GM23338 (cell line): ENCODE data around the gene IGF2BP1. TPM values are rescaled to one million over a fixed set of nuclear protein-coding genes. Genes with fewer than 3 reads are reported as not detected.

Source experiments
- ATAC-seq: fragments of 200-7000 bp; cut with Tn5 transposase; 3 replicates; pipeline ENCODE4 v1.9.1; 2020
- DNase-seq: peaks from one replicate; pipeline ENCODE4 v3.0.0-alpha.2; 2015; ENCODE audit warnings: low spot score
- H2AFZ ChIP-seq: fragments of 200-600 bp; sonication (generic); 2 replicates; pipeline ENCODE4 v1.8.0; 2016; ENCODE audit warnings: antibody characterized with exemption, mild to moderate bottlenecking, moderate library complexity
- H3F3A ChIP-seq: fragments of 200-600 bp; sonication (generic); replicated peaks from 2 replicates; pipeline ENCODE4 v1.8.0; 2017; ENCODE audit warnings: antibody characterized with exemption, mixed run types, low read depth
- H3K27ac ChIP-seq: fragments of 200-600 bp; sonication (generic); 2 replicates; pipeline ENCODE4 v1.6.1; 2016; ENCODE audit warnings: low read depth
- H3K27me3 ChIP-seq: fragments of 200-600 bp; sonication (generic); 2 replicates; pipeline ENCODE4 v1.8.0; 2016; ENCODE audit warnings: mild to moderate bottlenecking, mixed run types, moderate library complexity; ENCODE audit not compliant: insufficient read depth
- H3K36me3 ChIP-seq: fragments of 200-600 bp; sonication (generic); 2 replicates; pipeline ENCODE4 v1.8.0; 2016; ENCODE audit warnings: mild to moderate bottlenecking; ENCODE audit not compliant: insufficient read depth
- H3K4me1 ChIP-seq: fragments of 200-600 bp; sonication (generic); 2 replicates; pipeline ENCODE4 v1.8.0; 2016; ENCODE audit warnings: mild to moderate bottlenecking, moderate library complexity; ENCODE audit not compliant: insufficient read depth
- H3K4me2 ChIP-seq: fragments of 200-600 bp; sonication (generic); 2 replicates; pipeline ENCODE4 v1.7.1; 2017; ENCODE audit warnings: mixed run types
- H3K4me3 ChIP-seq: fragments of 200-600 bp; sonication (generic); 2 replicates; pipeline ENCODE4 v1.6.1; 2016; ENCODE audit warnings: mixed run types
- H3K79me2 ChIP-seq: fragments of 200-600 bp; sonication (generic); replicated peaks from 2 replicates; pipeline ENCODE4 v1.8.0; 2017; ENCODE audit warnings: mild to moderate bottlenecking; ENCODE audit not compliant: insufficient read depth
- H3K9me2 ChIP-seq: fragments of 200-600 bp; sonication (generic); 2 replicates; pipeline ENCODE4 v1.8.0; 2017; ENCODE audit not compliant: insufficient read depth
- H4K20me1 ChIP-seq: fragments of 200-600 bp; sonication (generic); replicated peaks from 2 replicates; pipeline ENCODE4 v1.8.0; 2017; ENCODE audit warnings: mild to moderate bottlenecking; ENCODE audit not compliant: insufficient read depth
- H3K27ac Mint-ChIP-seq: 2 replicates; pipeline ENCODE4 v1.8.0; 2020; ENCODE audit warnings: inconsistent platforms, mild to moderate bottlenecking, moderate library complexity, mixed read lengths
- H3K27me3 Mint-ChIP-seq: 3 replicates; pipeline ENCODE4 v1.8.0; 2022; ENCODE audit warnings: low read depth, mild to moderate bottlenecking, moderate library complexity, mixed read lengths, inconsistent platforms; ENCODE audit not compliant: insufficient read depth, poor library complexity
- H3K36me3 Mint-ChIP-seq: 3 replicates; pipeline ENCODE4 v1.8.0; 2021; ENCODE audit warnings: low read depth, mild to moderate bottlenecking, inconsistent platforms, moderate library complexity, mixed read lengths
- H3K4me1 Mint-ChIP-seq: 3 replicates; pipeline ENCODE4 v1.8.0; 2020; ENCODE audit warnings: mild to moderate bottlenecking, inconsistent platforms, mixed read lengths
- H3K4me3 Mint-ChIP-seq: 3 replicates; pipeline ENCODE4 v1.8.0; 2021; ENCODE audit warnings: moderate library complexity, mild to moderate bottlenecking, inconsistent platforms, mixed read lengths
- H3K9me3 Mint-ChIP-seq: 3 replicates; pipeline ENCODE4 v1.8.0; 2020; ENCODE audit warnings: moderate library complexity, mild to moderate bottlenecking, inconsistent platforms, mixed read lengths
- CREB1 ChIP-seq: fragments of 250-450 bp; sonication (Bioruptor Pico); IDR thresholded peaks from 2 replicates; pipeline ENCODE4 v1.5.0; 2020; ENCODE audit warnings: low read depth, mild to moderate bottlenecking, moderate library complexity
- CTCF ChIP-seq, 2 experiments: fragments of 200-600 bp in 1 of 2; sonication (generic) in 1 of 2; conservative IDR thresholded peaks; 2 replicates each; pipeline versions ENCODE4 v1.5.1 to v1.6.1; 2016 to 2017; ENCODE audit warnings: antibody characterized with exemption in 2 of 2, low read depth in 2 of 2, mild to moderate bottlenecking in 2 of 2, moderate library complexity in 1 of 2
- ETS1 ChIP-seq: IDR thresholded peaks from 2 replicates; pipeline ENCODE4 v1.6.1; 2016; ENCODE audit warnings: antibody characterized with exemption
- EZH2 ChIP-seq: fragments of 200-600 bp; sonication (generic); IDR thresholded peaks from one replicate; pipeline ENCODE4 v1.8.0; 2017; ENCODE audit warnings: antibody characterized with exemption, mild to moderate bottlenecking, low read depth; ENCODE audit not compliant: unreplicated experiment
- EZH2phosphoT487 ChIP-seq: fragments of 200-600 bp; sonication (generic); IDR thresholded peaks from one replicate; pipeline ENCODE4 v1.8.1; 2018; ENCODE audit warnings: antibody characterized with exemption; ENCODE audit not compliant: unreplicated experiment
- JUNB ChIP-seq: IDR thresholded peaks from one replicate; pipeline ENCODE4 v1.6.1; 2016; ENCODE audit warnings: antibody characterized with exemption; ENCODE audit not compliant: unreplicated experiment
- NANOG ChIP-seq: IDR thresholded peaks from 2 replicates; pipeline ENCODE4 v1.6.1; 2016; ENCODE audit warnings: antibody characterized with exemption, borderline replicate concordance
- POLR2AphosphoS5 ChIP-seq: IDR thresholded peaks from 2 replicates; pipeline ENCODE4 v1.6.1; 2016; ENCODE audit warnings: antibody characterized with exemption, low read depth
- REST ChIP-seq: IDR thresholded peaks from one replicate; pipeline ENCODE4 v1.6.1; 2018; ENCODE audit warnings: antibody characterized with exemption; ENCODE audit not compliant: unreplicated experiment
- STAT1 ChIP-seq: IDR thresholded peaks from one replicate; pipeline ENCODE4 v1.6.1; 2016; ENCODE audit warnings: antibody characterized with exemption; ENCODE audit not compliant: unreplicated experiment
- ZNF114 ChIP-seq: fragments of 250-450 bp; sonication (Bioruptor Pico); IDR thresholded peaks from 2 replicates; pipeline ENCODE4 v1.5.0; 2020; ENCODE audit warnings: mild to moderate bottlenecking, moderate library complexity
- ZNF331 ChIP-seq: fragments of 250-450 bp; sonication (Bioruptor Pico); IDR thresholded peaks from 2 replicates; pipeline ENCODE4 v1.5.0; 2020; ENCODE audit warnings: low read depth, mild to moderate bottlenecking, moderate library complexity
- ZNF462 ChIP-seq: fragments of 250-450 bp; sonication (Bioruptor Pico); IDR thresholded peaks from 2 replicates; pipeline ENCODE4 v1.5.0; 2020; ENCODE audit warnings: mild to moderate bottlenecking, moderate library complexity
- polyA plus RNA-seq: library from polyadenylated mRNA; unstranded; fragments of >200 nt; fragmentation: Nextera tagmentation; extraction: Ambion mirVana; gene quantifications from 2 replicates; pipeline ENCODE4 v1.2.1, GENCODE V29; 2016
- total RNA-seq: library from RNA; depleted of rRNA; stranded (reverse); fragments of >200 nt; shearing (Covaris generic); gene quantifications from 2 replicates; pipeline ENCODE4 v1.2.3, GENCODE V29; 2014

IGF2BP1 gene
- total and polyA plus RNA-seq, 2 experiments from 2014 or later: 68.6 to 249 TPM

GRCh38 chr17:48994549-48995303 is 2.5 kb upstream of the IGF2BP1 start:
- Histone ChIP-seq H2AFZ (no peak overlapping the region), H3K4me3 (peak overlapping the region; percentile 78), H3K4me2 (peak overlapping the region; percentile 83), H3K4me1 (peaks cover 45% of the 10 kb centered on the region), H3K79me2 (peaks cover 26% of the 10 kb centered on the region), H3F3A (peaks cover 11% of the 10 kb centered on the region), H3K36me3 (no peaks in the 10 kb centered on the region), H3K9me2 (no peaks in the 10 kb centered on the region), H4K20me1 (no peaks in the 10 kb centered on the region), H3K27ac (peak overlapping the region; percentile 99), H3K27me3 (no peaks in the 10 kb centered on the region)
- H3K4me1 Mint-ChIP-seq: peaks cover 44% of the 10 kb centered on the region
- peak overlapping the region; percentile 100 for H3K27ac Mint-ChIP-seq
- no peak for DNase-seq
- peaks cover 3% of the 10 kb centered on the region; the same call in 2 of the 3 replicates for H3K9me3 Mint-ChIP-seq
- peak overlapping the region; percentile 90 for H3K4me3 Mint-ChIP-seq
- no peak for ATAC-seq
- TF ChIP-seq REST (no peak), CREB1 (CRISPR knock-in tag) (no peak), EZH2phosphoT487 (no peak), STAT1 (no peak), ZNF114 (no peak), ZNF462 (CRISPR knock-in tag) (no peak), POLR2AphosphoS5 (no peak), EZH2 (no peak), ZNF331 (CRISPR knock-in tag) (no peak), ETS1 (no peak), NANOG (no peak), JUNB (no peak), CTCF (conservative IDR thresholded peaks at IDR 0.05; ENCODE audit: low read depth in 2 of 2) (no peak)
- H3K36me3 Mint-ChIP-seq: peaks cover 29% of the 10 kb centered on the region
- H3K27me3 Mint-ChIP-seq: peaks cover 31% of the 10 kb centered on the region
